Esophagus muscularis mucosa (tissue), 3 donors: ENCODE results near the gene KCNQ5.

Experiments used
- CTCF ChIP-seq, 3 experiments: fragments of 200-600 bp in 2 of 3; fragments of 450-650 bp in 1 of 3; sonication (generic) in 2 of 3; IDR thresholded peaks; one replicate each; pipeline ENCODE4 v1.5.1; 2017 to 2019; ENCODE audit warnings: antibody characterized with exemption in 3 of 3, mild to moderate bottlenecking in 2 of 3, moderate library complexity in 1 of 3
- POLR2AphosphoS5 ChIP-seq, 2 donors: sonication (generic); formaldehyde crosslinking; IDR thresholded peaks; one replicate each; pipeline ENCODE4 v1.6.1; 2017; ENCODE audit warnings: antibody characterized with exemption in 2 of 2

GRCh38 chr6:72675396-72675795 is 53.5 kb downstream of the KCNQ5 start:
- TF ChIP-seq POLR2AphosphoS5 (IDR thresholded peaks at IDR 0.05): no peak
- no peak for TF ChIP-seq CTCF (IDR thresholded peaks at IDR 0.05)
